Measurements from ENCODE around the gene ENHO. TPM values are rescaled to one million over a fixed set of nuclear protein-coding genes. Genes with fewer than 3 reads are reported as not detected.
A peak's percentile ranks its signal among the peaks of the same experiment; 100 is the strongest.
"Not testable (repeated sequence)": the region's sequence is repeated elsewhere in the genome, so short reads cannot be mapped to it uniquely, and the experiment has no call there.

The ENHO gene
- total RNA-seq, 4 donors from 2014 or later: 2.7 to 22.1 (median 16.3) TPM

DNA sequence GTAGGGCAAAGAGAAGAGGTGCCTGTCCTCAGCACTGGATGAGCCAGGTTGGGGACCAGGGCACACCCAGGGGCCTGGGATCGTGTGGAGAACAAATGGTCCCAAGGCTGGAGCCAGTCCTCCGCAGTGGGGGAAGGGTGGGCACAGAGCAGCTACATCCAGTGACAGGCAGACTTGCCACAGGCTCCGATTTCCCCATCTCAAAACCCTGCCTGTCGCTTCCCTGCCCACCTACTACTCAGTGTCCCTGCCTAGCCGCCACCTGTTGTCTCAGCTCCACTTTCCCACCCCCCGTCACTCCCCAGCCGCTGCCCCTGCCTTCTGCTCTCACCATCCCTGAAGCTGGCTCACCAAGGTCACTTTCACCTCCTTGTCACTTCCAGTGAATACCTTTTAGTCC is 13.9 kb upstream of the ENHO start:
- H3K4me3 ChIP-seq: no peak overlapping the region
- no peaks in the 10 kb centered on the region for H3K36me3 ChIP-seq
- no peak overlapping the region for H3K27ac ChIP-seq
- DNase-seq (ENCODE audit: low spot score in 2 of 2): no peak
- no peaks in the 10 kb centered on the region for H3K4me1 ChIP-seq
- 69% methylated on average over 7 of the region's 7 CpGs for WGBS, 2 donors
- H3K9me3 ChIP-seq: peaks cover 0 to 10% (median 0%) of the 10 kb centered on the region in 4 donors
- TF ChIP-seq POLR2A (IDR thresholded peaks at IDR 0.05) (no peak), EP300 (IDR thresholded peaks at IDR 0.05) (no peak)
- TF ChIP-seq, protein P1, sequence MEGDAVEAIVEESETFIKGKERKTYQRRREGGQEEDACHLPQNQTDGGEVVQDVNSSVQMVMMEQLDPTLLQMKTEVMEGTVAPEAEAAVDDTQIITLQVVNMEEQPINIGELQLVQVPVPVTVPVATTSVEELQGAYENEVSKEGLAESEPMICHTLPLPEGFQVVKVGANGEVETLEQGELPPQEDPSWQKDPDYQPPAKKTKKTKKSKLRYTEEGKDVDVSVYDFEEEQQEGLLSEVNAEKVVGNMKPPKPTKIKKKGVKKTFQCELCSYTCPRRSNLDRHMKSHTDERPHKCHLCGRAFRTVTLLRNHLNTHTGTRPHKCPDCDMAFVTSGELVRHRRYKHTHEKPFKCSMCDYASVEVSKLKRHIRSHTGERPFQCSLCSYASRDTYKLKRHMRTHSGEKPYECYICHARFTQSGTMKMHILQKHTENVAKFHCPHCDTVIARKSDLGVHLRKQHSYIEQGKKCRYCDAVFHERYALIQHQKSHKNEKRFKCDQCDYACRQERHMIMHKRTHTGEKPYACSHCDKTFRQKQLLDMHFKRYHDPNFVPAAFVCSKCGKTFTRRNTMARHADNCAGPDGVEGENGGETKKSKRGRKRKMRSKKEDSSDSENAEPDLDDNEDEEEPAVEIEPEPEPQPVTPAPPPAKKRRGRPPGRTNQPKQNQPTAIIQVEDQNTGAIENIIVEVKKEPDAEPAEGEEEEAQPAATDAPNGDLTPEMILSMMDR (IDR thresholded peaks at IDR 0.05): no peak
- no peaks in the 10 kb centered on the region for H3K27me3 ChIP-seq

DNA sequence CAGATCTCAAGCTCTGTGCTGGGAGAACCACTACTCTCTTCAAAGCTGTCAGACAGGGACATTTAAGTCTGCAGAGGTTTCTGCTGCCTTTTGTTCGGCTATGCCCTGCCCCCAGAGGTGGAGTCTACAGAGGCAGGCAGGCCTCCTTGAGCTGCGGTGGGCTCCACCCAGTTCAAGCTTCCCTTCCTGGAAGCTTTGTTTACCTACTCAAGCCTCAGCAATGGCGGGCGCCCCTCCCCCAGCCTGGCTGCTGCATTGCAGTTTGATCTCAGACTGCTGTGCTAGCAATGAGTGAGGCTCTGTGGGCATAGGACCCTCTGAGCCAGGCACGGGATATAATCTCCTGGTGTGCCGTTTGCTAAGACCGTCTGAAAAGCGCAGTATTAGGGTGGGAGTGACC is 9.3 kb upstream of the ENHO start:
- not testable (repeated sequence) for DNase-seq (ENCODE audit: low spot score in 2 of 2); H3K27ac ChIP-seq; H3K4me3 ChIP-seq; H3K4me1 ChIP-seq; H3K36me3 ChIP-seq; H3K27me3 ChIP-seq
- WGBS, 2 donors: 87 to 97% methylated on average over 6 to 7 of the region's 8 CpGs
- H3K9me3 ChIP-seq: peaks cover 0 to 12% (median 0%) of the 10 kb centered on the region in 4 donors

DNA sequence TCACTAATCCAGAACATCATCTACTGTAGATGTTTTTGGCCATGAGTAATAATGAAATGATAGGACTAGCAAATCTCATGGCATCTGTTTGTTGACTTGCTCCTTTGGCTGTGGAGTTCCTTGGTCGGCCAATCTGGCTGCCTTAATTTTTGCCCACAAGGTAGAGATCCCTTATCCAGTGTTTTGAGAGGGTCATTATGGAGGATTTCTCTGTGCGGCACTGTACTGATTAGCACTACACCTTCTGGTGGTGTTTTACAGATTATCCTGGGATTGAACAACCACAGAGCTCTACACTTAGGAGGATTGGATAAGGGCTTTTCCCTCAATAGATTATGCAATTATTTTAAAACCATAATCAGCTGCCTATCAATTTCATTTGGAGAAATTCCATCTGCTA is 3.2 kb upstream of the ENHO start:
- no peak for DNase-seq (ENCODE audit: low spot score in 2 of 2)
- no peaks in the 10 kb centered on the region for H3K9me3 ChIP-seq
- 80 to 89% methylated on average over 2 of the region's 2 CpGs for WGBS, 2 donors
- TF ChIP-seq, protein P1 (IDR thresholded peaks at IDR 0.05): no peak
- TF ChIP-seq POLR2A (IDR thresholded peaks at IDR 0.05) (no peak), EP300 (IDR thresholded peaks at IDR 0.05) (no peak)
- H3K27me3 ChIP-seq: no peaks in the 10 kb centered on the region
- peaks cover 0 to 22% (median 5%) of the 10 kb centered on the region in 4 donors for H3K4me1 ChIP-seq
- H3K4me3 ChIP-seq: no peak overlapping the region
- H3K36me3 ChIP-seq: no peaks in the 10 kb centered on the region
- no peak overlapping the region for H3K27ac ChIP-seq

DNA sequence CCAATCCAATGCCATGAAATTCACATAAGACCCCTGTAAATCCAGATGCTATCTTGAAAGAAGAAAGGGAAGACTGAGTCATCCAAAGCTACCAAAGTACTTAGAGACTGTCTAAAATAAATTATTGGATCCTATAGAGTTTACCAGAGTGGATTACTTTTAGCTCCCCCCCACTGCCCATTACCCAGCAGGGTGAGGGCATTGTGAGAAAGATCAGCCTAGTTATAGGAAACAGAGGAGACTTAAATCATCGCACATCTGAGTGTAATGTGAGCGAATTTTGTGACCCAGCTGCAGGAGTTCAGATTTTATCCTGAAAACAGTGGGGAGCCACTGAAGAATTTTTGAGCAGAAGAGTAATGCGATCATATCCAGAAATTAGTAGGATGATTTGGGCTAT is 1.6 kb upstream of the ENHO start:
- Histone ChIP-seq H3K4me1 (peaks cover 0 to 22% (median 5%) of the 10 kb centered on the region in 4 donors), H3K27ac (no peak overlapping the region), H3K4me3 (no peak overlapping the region), H3K9me3 (no peaks in the 10 kb centered on the region), H3K27me3 (no peaks in the 10 kb centered on the region), H3K36me3 (no peaks in the 10 kb centered on the region)
- TF ChIP-seq, protein P1 (IDR thresholded peaks at IDR 0.05): no peak
- TF ChIP-seq POLR2A (IDR thresholded peaks at IDR 0.05) (no peak), EP300 (IDR thresholded peaks at IDR 0.05) (no peak)
- no peak for DNase-seq (ENCODE audit: low spot score in 2 of 2)
- 78 to 89% methylated on average over 3 of the region's 3 CpGs for WGBS, 2 donors

DNA sequence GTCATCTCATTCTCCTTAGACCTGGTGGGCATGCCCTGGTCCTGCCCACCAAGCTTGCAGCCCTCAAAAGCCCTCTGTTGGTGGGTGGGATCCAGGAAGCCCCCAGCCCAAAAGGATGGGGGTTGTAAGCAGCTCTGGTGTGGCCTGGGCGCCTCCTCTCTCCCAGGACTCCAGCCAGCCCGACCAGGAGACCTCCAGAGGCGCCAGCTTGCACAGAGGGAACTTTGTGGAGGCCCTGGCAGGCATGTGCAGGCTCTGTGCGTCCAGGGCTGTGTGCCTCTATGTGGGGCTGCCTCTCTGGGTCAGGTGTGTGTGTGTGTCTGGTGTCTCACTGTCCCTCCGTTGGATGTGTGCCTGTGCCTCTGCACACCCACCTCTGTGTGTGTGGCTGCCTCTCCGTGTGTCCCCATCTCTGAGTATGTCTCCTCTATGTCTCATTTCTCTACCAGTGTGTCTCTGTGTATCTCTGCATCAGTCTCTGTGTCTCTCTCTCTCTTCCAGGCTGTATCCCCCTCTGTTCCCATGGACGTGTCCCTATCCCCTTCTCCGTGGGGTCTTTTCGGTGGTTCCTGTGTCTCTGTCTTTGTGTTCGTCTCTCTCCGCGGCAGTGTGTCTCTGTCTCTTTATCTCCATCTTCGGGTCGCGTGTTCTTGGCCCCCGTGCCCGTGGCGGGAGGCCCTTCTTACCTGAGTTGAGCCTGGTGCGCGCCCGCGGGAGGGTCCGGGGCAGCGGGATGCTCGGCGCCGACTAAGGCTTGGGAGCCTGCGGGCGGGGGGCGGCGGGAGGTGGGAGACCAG is 501 bp downstream of the ENHO start:
- Histone ChIP-seq H3K27ac (peak overlapping the region; percentile 30 to 89 (median 74)), H3K9me3 (no peaks in the 10 kb centered on the region)
- DNase-seq (ENCODE audit: low spot score in 2 of 2): no peak

More for the DNA sequence above, 501 bp downstream of the ENHO start:
- WGBS, 2 donors: 5 to 13% methylated on average over 29 of the region's 31 CpGs
- Histone ChIP-seq H3K27me3 (no peaks in the 10 kb centered on the region), H3K4me1 (peaks cover 0 to 22% (median 5%) of the 10 kb centered on the region in 4 donors), H3K36me3 (no peaks in the 10 kb centered on the region), H3K4me3 (peak overlapping the region; percentile 38 to 76 (median 50))
- TF ChIP-seq, protein P1 (IDR thresholded peaks at IDR 0.05): no peak
- TF ChIP-seq EP300 (IDR thresholded peaks at IDR 0.05) (no peak), POLR2A (IDR thresholded peaks at IDR 0.05) (no peak)

Measured in tibial nerve (tissue), 4 donors.